GM12878 (cell line): ENCODE results near the gene RCC1.
"Not testable (repeated sequence)": the region's sequence is repeated elsewhere in the genome, so short reads cannot be mapped to it uniquely, and the experiment has no call there.

Experiments used
- FOS ChIP-seq: IDR thresholded peaks from 3 replicates; pipeline ENCODE4 v1.6.1; 2011; ENCODE audit warnings: borderline replicate concordance; ENCODE audit not compliant: insufficient read length; ENCODE audit errors: extremely low read depth
- HDAC6 ChIP-seq: fragments of 200-600 bp; sonication (generic); IDR thresholded peaks from one replicate; pipeline ENCODE4 v1.8.0; 2017; ENCODE audit warnings: antibody characterized with exemption; ENCODE audit not compliant: unreplicated experiment
- NR2C2 ChIP-seq: IDR thresholded peaks from 2 replicates; pipeline ENCODE4 v1.6.1; 2011; ENCODE audit warnings: borderline replicate concordance, low read depth; ENCODE audit not compliant: control insufficient read depth, insufficient read length
- POLR2A ChIP-seq: IDR thresholded peaks from 2 replicates; pipeline ENCODE4 v1.6.1; 2011; ENCODE audit warnings: low read depth, mild to moderate bottlenecking, low read length
- POLR2AphosphoS5 ChIP-seq: IDR thresholded peaks from 2 replicates; pipeline ENCODE4 v1.6.1; 2011; ENCODE audit warnings: mild to moderate bottlenecking, low read length, inconsistent platforms
- RFX5 ChIP-seq: IDR thresholded peaks from 2 replicates; pipeline ENCODE4 v1.6.1; 2011; ENCODE audit warnings: low read depth, low read length, improper control_type of control experiment
- TAF1 ChIP-seq: IDR thresholded peaks from 2 replicates; pipeline ENCODE4 v1.6.1; 2011; ENCODE audit warnings: mild to moderate bottlenecking, low read depth, low read length, borderline replicate concordance
- ZNF384 ChIP-seq: IDR thresholded peaks from 2 replicates; pipeline ENCODE4 v1.6.1; 2012; ENCODE audit warnings: low read depth, mild to moderate bottlenecking, low read length, improper control_type of control experiment, borderline replicate concordance
- TF ChIP-seq, protein P1 (sequence below), 3 experiments: IDR thresholded peaks in 2 of 3; conservative IDR thresholded peaks in 1 of 3; 2 replicates each; pipeline ENCODE4 v1.5.1; 2011; ENCODE audit warnings: low read depth in 3 of 3, low read length in 3 of 3, mild to moderate bottlenecking in 3 of 3, control low read depth in 2 of 3, moderate library complexity in 2 of 3, inconsistent platforms in 1 of 3, mixed read lengths in 1 of 3; ENCODE audit not compliant: control insufficient read depth in 2 of 3, insufficient read depth in 1 of 3; ENCODE audit errors: extremely low read depth in 1 of 3
- TF ChIP-seq, protein P2 (sequence below): IDR thresholded peaks from 2 replicates; pipeline ENCODE4 v1.6.1; 2012; ENCODE audit warnings: low read length, inconsistent platforms

- TF ChIP-seq POLR2A, ZNF384, NR2C2, POLR2AphosphoS5, HDAC6, FOS, RFX5, TAF1: not testable (repeated sequence)
- TF ChIP-seq, protein P1, sequence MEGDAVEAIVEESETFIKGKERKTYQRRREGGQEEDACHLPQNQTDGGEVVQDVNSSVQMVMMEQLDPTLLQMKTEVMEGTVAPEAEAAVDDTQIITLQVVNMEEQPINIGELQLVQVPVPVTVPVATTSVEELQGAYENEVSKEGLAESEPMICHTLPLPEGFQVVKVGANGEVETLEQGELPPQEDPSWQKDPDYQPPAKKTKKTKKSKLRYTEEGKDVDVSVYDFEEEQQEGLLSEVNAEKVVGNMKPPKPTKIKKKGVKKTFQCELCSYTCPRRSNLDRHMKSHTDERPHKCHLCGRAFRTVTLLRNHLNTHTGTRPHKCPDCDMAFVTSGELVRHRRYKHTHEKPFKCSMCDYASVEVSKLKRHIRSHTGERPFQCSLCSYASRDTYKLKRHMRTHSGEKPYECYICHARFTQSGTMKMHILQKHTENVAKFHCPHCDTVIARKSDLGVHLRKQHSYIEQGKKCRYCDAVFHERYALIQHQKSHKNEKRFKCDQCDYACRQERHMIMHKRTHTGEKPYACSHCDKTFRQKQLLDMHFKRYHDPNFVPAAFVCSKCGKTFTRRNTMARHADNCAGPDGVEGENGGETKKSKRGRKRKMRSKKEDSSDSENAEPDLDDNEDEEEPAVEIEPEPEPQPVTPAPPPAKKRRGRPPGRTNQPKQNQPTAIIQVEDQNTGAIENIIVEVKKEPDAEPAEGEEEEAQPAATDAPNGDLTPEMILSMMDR (IDR thresholded peaks at IDR 0.05 in 2 of 3, conservative IDR thresholded peaks at IDR 0.05 in 1 of 3; ENCODE audit: control insufficient read depth in 2 of 3, extremely low read depth in 1 of 3, insufficient read depth in 1 of 3, low read depth in 3 of 3, low read length in 3 of 3) = not testable (repeated sequence)
- TF ChIP-seq, protein P2, sequence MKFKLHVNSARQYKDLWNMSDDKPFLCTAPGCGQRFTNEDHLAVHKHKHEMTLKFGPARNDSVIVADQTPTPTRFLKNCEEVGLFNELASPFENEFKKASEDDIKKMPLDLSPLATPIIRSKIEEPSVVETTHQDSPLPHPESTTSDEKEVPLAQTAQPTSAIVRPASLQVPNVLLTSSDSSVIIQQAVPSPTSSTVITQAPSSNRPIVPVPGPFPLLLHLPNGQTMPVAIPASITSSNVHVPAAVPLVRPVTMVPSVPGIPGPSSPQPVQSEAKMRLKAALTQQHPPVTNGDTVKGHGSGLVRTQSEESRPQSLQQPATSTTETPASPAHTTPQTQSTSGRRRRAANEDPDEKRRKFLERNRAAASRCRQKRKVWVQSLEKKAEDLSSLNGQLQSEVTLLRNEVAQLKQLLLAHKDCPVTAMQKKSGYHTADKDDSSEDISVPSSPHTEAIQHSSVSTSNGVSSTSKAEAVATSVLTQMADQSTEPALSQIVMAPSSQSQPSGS = not testable (repeated sequence)
Observed at GRCh38 chr1:28479497-28479896, 26.3 kb upstream of the RCC1 start.
